Adrenal gland (tissue), 5 donors: ENCODE data around the gene OSTF1.

Source experiments
- CTCF ChIP-seq, 6 experiments: fragments of 450-650 bp in 4 of 6; fragments of 200-600 bp in 2 of 6; sonication (generic) in 1 of 6; IDR thresholded peaks; 1 replicate in 5 of 6; 2 replicates in 1 of 6; pipeline versions ENCODE4 v1.5.1 to v1.8.0; 2016 to 2021; ENCODE audit warnings: antibody characterized with exemption in 6 of 6, mild to moderate bottlenecking in 2 of 6, moderate library complexity in 1 of 6
- POLR2A ChIP-seq, 2 donors: fragments of 450-650 bp; IDR thresholded peaks; one replicate each; pipeline ENCODE4 v1.6.1; 2017; ENCODE audit warnings: antibody characterized with exemption in 2 of 2, mild to moderate bottlenecking in 2 of 2, moderate library complexity in 1 of 2
- donor health status: DM: no; HTN: no; CAD: no.

GRCh38 chr9:75065510-75065909, 22.8 kb upstream of the OSTF1 start:
- TF ChIP-seq CTCF (IDR thresholded peaks at IDR 0.05) (no peak), POLR2A (IDR thresholded peaks at IDR 0.05) (no peak)
